GM10847 (cell line): Measurements from ENCODE around the gene FBXO17.

Source experiments
- POLR2A ChIP-seq: IDR thresholded peaks from 2 replicates; pipeline ENCODE4 v1.6.1; 2011; ENCODE audit not compliant: insufficient read length; ENCODE audit errors: extremely low read depth

FBXO17 gene

DNA sequence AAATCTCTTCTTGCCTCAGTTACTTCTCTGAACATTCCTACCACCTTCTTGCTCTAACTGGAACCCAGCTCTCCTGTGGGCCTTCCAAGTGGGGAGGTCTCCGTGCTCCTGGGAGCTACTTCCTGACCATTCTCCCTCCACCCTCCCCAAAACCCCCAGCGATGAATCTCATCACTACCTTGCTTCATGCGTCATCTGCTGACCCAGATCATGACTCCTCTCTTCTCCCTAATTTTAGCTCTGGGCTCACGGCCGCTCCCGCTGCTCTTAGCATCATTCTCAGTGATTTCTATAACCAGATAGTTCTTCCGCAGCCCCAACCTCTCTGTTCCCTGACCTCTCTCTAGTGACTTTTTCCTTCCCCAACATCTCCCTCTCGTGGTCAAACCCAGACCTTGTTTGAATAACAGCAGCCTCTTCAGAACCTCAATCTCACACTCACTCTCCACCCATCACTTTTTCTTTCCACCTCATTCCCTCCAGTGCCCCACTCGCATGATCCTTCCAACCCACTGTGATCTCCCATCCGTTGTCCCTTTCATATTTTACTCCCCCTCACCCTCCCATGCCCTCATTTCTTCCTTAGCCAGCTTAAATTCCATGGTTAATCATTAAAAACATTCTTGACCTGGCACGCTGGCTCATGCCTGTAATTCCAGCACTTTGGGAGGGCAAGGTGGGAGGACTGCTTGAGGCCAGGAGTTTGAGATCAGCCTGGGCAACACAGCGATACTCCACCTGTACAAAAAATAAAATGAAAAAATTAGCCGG lies 23.0 kb downstream of the FBXO17 start:
- no peak for TF ChIP-seq POLR2A

DNA sequence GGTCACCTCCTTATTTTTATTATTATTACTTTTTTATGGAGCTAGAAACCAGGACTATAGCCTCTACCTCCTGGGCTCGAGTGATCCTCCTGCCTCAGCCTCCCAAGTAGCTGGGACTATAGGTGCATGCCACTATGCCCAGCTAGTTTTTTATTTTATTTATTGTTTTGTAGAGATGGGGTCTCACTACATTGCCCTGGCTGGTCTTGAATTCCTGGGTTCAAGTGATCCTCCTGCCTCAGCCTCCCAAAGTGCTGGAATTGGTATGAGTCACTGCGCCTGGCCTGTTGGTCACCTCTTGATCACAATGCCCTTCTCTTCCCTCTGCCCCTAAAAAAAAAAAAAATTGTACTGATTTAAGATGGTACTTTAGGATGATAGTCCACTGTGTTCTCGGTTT lies 24.4 kb downstream of the FBXO17 start:
- TF ChIP-seq POLR2A = no peak

- TF ChIP-seq POLR2A = no peak
Measured at GRCh38 chr19:38949580-38950367, 25.8 kb downstream of the FBXO17 start.

DNA sequence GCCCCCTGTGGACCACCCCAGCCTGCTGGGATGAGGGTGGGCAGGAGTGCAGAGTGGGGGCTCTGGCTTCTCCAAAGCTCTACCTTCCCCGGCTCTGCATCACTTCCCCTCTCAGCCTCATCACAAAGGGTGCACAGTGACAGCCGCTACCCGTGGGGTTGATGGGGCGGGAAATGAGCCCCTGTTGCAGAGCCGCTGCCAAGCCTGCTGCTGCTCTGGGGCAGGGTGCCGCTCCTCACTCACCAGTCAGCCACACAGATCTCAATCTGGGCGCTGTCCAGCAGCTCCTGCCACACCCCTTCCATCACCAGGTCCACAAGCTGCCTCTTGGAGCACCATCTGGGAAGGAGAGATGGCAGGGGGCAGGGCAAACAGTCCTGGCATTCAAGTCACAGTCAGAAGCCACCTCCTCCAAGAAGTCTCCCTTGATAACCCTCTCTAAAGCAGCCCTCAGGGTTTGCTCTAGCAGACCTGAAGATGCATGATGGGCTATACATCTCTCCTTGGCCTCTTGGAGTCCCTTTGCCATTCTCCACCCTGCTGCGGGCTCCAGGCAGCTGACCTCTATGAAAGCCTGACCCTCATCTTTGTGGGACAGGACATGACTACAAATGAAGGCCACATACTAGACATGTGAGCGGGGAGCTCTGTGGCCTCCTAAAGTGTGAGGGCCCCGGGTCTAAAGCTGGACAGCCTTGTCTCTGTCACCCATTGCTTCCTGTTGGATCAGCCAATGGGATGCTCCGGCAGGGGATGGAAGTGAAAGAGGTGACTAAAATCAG lies 29.1 kb downstream of the FBXO17 start:
- no peak for TF ChIP-seq POLR2A

- no peak for TF ChIP-seq POLR2A
Measured at GRCh38 chr19:38945562-38946228, 29.8 kb downstream of the FBXO17 start.

GRCh38 chr19:38944981-38945506 lies 30.5 kb downstream of the FBXO17 start:
- no peak for TF ChIP-seq POLR2A

DNA sequence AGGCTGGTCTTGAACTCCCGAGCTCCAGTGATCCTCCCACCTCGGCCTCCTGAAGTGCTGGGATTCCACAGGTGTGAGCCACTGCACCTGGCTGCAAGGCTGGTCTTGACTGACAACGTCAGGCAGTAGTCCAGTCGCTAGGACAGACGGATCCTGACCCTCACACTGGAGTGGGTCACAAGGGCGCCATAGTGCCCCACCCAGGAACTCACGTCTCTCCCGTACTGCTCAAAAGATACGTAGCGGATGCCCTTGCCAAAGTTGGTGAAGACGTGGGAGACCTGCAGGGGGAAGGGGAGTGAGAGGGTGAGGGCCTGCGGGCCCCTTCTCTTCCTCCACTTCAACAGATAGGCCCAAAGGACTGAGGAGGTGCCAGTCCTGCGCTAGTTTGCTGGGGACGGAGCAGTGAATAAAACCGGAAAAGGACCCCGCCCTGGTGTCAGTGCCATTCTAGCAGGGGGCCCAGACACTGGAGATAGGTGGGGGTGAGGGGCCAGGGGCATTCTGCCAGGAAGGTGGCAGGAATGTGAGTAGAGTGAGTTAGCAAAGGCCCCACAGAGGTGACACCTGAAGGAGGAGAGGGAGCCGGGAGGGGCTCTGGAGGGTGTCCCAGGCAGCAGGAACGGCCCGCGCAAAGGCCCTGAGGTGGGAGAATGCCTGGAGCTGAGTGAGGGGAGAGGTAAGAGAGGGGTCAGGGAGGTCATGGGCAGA lies 32.9 kb downstream of the FBXO17 start:
- no peak for TF ChIP-seq POLR2A

GRCh38 chr19:38941979-38942378 lies 33.6 kb downstream of the FBXO17 start:
- TF ChIP-seq POLR2A = no peak

GRCh38 chr19:38939957-38940356 lies 35.6 kb downstream of the FBXO17 start:
- no peak for TF ChIP-seq POLR2A

DNA sequence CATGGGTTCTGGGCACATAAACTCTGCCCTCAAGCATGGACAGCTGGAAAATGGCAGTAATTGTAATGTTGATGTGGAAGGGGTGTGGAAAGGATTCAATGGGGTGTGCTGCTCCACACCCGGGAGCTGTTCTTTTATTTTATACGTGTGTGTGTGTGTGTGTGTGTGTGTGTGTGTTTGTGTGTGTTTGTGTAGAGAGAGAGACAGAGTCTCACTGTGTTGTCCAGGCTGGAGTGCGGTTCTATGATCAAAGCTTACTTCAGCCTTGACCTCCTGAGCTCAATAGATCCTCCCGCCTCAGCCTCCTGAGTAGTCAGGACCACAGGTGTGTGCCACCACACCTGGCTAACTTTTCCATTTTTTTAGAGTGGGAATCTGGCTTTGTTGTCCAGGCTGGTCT lies 42.0 kb downstream of the FBXO17 start:
- no peak for TF ChIP-seq POLR2A

DNA sequence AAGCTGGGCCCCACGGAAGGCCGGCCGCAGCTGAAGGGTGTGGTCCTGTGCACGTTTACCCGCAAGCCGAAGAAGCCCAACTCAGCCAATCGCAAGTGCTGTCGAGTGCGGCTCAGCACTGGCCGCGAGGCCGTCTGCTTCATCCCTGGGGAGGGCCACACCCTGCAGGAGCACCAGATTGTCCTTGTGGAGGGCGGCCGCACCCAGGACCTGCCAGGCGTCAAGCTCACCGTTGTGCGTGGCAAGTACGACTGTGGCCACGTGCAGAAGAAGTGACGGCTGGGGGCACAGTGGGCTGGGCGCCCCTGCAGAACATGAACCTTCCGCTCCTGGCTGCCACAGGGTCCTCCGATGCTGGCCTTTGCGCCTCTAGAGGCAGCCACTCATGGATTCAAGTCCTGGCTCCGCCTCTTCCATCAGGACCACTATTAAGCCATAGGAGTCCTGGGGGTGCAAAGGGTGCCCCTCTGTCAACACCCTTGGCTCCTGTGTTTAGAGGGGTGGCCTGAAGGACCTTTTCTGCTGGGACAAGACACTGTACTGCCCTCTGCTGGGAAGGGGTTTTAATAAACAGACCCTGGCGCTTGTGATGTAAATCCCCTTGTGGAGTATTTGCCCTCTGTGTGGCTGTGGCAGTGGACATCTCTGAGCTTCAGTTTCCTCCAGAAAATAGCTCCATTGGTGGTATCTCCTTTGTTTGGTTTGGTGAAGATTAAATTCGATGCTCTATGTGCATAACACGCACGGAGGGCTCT lies 42.9 kb downstream of the FBXO17 start:
- no peak for TF ChIP-seq POLR2A

GRCh38 chr19:38931521-38931793 lies 44.1 kb downstream of the FBXO17 start:
- TF ChIP-seq POLR2A = no peak

- peak; percentile 89 for TF ChIP-seq POLR2A
Measured at GRCh38 chr19:38930776-38931520, 44.6 kb downstream of the FBXO17 start, which contains the start of gene MRPS12. Gene MRPS12 (plus strand): TSS chr19:38930944. CDS start chr19:38931295, 351 bp downstream.
